Left renal pelvis (tissue), 4 donors: ENCODE measurements around the gene CREB3L2. TPM values are rescaled to one million over a fixed set of nuclear protein-coding genes. Genes with fewer than 3 reads are reported as not detected.
"Not testable (repeated sequence)": the region's sequence is repeated elsewhere in the genome, so short reads cannot be mapped to it uniquely, and the experiment has no call there.

Experiments used
- DNase-seq, 4 donors: peaks; one replicate each; pipeline ENCODE4 v3.0.0-alpha.2; 2013; ENCODE audit warnings: low read depth in 4 of 4, low spot score in 3 of 4
- polyA plus RNA-seq, 4 donors: library from polyadenylated mRNA; unstranded; fragments of 120-200 nt; gene quantifications; one replicate each; pipeline ENCODE4 v1.2.1, GENCODE V29; 2013; ENCODE audit not compliant: insufficient read length in 4 of 4

CREB3L2 gene
- polyA plus RNA-seq, 4 donors = 48.0 to 69.0 (median 57.7) TPM

DNA sequence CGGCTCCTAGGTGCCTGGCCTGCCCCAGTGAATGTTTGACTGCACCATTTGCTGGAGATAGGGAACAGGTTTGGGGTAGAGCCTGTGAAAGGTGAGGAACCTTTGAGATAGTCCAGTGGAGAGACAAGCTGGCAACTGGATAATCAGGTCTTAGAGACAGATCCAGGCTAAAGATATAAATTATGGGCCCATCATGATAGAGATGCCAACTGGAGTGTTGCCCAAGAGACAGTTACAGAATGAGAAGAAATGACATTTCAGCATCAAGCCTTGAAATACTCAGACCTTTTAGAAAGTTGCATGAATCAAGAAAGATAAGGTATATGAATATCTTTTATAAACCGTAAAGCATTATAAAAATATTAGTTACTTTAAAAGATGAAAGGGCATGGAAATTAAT lies 27.1 kb downstream of the CREB3L2 start:
- DNase-seq = no peak

- DNase-seq = no peak
These were observed 31.5 kb downstream of the CREB3L2 start for GRCh38 chr7:137970253-137970975.

- DNase-seq = no peak
These were observed 32.1 kb downstream of the CREB3L2 start for GRCh38 chr7:137969828-137970227.

GRCh38 chr7:137968890-137969289 lies 33.0 kb downstream of the CREB3L2 start:
- no peak for DNase-seq

GRCh38 chr7:137968339-137968738 lies 33.5 kb downstream of the CREB3L2 start:
- DNase-seq = not testable (repeated sequence)

DNA sequence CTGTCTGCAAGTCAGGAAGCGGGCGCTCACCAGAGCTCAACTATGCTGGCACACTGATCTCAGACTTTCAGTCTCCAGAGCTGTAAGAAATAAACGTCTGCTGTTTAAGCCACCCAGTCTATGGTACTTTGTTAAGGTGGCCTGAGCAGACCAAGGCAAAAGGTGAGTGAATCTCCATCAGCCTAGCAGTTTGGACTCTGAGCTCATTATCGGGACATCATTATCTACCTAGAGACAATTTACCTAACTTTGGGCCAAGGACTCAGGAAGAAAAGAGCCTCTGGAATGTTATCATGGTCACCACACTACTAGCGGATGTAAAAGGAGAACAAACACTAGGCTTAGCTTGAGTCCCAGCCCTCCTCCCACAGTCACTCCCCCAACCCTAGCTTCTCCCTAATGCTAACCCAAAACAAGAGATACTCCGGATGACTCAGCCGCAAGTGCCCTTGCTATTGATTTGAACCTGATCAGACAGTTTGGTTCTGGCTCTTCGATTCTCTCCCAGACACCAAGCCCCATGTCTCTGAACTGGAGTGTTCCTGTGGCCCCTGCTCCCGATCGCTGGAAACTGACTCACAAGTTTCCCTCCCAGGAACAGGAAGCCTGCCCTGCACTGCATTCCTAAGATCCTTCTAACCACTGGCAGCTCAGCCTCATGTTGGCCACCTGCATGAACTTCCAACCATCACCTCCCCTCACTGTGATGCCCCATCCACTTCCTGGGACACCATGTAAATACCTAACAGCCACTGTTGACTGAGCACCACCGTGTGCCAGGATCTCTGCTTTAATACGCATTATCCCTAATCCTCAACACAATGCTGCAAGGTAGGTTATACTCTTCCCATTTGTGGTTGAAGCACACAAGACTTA lies 34.5 kb downstream of the CREB3L2 start:
- DNase-seq = no peak

DNA sequence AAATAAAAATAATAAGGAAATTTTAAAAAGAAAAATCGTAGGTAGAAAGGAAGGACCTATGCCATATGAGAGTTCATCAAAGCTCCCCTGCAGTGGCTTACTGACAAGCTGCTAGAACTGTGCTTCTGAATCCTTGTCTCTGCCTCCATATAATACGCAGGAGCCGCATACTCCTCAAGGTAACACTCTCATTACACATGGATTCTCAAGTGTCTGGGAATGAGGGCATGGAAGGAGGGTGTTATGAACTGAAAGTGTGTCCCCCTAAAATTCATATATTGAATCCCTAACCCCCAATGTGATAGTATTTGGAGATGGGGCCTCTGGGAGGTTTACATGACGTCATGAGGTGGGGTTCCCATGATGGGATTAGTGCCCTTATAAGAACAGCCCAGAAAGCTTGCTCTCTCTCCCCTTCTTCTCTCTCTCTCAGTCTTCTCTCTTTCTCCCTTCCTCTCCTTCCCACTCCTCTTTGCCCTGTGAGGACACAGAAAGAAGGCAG lies 35.2 kb downstream of the CREB3L2 start:
- DNase-seq = no peak

- DNase-seq = no peak
These were observed 35.8 kb downstream of the CREB3L2 start for GRCh38 chr7:137965942-137966640.

DNA sequence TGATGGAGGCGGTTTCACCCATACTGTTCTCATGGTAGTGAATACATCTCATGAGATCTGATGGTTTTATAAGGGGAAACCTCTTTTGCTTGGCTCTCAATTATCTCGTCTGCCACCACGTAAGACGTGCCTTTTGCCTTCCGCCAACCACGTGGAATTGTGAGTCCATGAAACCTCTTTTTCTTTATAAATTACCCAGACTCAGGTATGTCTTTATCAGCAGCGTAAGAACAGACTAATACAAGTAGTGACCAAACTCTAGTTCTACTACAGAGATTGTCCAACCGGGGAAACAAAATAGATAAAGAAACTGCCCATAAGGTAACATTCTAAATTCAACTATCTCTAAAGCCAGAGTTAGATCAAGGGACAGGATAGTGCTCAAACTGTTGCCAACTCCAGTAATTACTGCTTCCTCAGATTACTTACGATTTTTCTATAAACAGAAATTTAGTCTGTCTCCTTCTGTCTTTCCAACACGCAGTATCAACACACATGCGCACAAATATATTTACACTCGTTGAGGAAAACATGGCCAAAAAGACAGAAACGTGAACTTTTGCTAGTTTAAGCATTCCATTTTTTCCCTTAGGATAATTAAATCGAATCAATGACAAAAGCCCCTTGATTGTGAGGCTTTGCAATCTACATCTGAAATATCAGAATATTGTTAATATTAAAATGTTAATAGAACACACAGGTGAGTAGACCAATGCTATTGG lies 36.9 kb downstream of the CREB3L2 start:
- no peak for DNase-seq

GRCh38 chr7:137962875-137963507 lies 38.9 kb downstream of the CREB3L2 start:
- DNase-seq = no peak

- DNase-seq = no peak
These were observed 39.4 kb downstream of the CREB3L2 start for GRCh38 chr7:137962491-137962874.

DNA sequence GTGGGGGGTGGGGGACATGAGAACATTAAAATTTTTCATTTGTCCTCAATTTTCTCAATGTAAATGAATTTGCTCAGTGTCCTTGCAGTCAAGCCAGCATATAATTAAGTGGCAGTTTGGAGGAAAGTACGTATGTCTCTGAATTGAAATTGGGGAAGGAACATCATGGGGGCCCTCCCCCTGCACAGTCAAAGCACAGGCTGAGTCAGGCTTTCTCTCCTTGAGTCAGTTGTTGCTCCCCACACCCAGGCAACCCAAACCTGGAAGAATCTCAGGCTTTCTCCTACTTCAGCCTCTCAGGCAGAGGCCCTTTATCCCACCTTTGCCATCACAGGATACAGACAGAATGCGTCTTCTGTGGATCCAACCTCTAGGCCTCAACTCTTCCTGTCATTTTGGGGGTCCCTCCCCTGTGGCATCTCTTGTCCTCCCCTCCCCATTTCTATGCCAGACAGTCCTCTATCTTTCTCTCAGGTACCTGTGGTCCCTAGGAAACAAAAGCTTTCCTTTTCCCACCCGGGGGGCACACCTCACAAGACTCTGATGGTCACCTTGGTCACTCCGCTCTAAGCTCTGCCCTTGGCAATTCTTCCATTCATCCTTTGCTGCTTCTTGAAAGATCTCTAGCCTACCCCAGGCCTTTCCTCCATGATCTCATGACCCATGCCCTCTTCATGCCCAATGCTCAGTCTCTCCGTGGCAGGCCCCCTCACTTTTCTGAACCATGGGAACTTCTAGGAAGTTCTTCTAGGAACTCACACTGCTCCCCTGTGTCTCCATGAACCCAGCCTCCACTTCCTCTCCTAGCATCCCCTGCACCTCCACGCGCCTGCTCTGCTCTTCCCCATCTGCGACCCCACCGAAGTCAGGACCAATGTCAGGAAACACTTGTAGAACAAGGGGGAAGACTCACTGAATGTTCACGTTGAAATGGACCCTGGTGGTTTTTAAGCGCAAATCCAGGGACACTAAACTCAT lies 40.4 kb downstream of the CREB3L2 start:
- DNase-seq = no peak

DNA sequence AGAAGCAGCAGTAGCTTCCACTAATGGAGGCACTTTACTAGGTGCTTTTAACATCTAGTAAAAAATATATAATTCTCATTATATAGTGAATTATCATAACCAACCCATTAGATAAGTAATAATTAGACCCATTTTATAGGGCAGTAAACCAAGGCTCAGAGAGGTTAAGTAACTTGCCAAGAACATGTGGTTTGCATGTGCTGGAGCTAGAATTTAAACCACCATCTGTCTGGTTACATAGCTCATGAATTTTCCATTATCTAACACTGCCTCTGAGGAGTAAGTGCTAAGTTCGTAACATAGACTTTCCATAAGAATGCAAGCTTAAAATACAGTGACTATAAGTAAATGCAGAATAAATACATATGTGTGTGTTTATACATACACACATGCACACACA lies 41.9 kb downstream of the CREB3L2 start:
- DNase-seq = no peak

DNA sequence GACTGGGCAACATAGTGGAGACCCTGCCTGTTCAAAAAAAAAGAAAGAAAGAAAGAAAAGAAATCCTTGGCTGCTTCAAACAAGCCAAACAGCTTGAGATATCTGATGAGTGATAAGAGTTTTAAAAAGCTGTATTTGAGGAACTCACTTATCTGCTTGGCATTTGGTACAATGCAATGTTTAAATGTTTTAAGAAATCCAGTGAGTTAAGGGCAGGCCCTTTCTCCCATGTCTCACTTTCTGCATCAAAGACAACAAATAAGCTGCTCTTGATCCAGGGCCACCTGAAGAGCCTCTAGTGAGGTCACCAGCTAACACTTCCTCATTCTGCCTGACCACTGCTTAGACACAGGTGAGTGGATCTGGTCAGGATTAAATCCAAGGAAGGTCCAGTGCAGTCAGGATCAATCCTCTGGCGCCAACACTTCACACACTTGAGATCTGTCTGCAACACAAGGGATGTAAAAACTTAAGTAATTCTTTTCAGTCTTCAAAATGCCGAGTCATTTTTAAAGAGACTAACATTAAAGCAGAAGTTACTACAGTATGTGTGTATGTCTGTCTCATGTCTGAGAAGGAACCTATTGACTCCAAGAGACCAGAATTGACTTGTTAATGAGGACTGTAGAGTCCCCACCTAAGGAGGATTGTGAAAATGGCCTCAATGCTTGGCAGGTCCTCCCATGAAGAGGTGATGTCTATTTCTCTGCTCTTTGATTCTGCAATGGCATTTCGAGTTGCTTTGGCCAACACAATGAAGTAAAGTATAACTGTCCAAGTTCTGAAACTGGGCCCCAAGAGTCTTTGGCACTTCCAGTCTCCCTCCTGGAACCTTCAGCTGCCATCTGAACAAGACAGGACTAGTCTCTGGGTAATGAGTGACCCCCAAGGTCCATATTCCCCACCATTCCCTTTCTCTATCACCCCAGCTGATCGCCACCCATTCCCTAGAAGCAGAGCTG lies 43.1 kb downstream of the CREB3L2 start:
- no peak for DNase-seq

GRCh38 chr7:137957887-137958286 lies 44.0 kb downstream of the CREB3L2 start:
- DNase-seq = no peak

DNA sequence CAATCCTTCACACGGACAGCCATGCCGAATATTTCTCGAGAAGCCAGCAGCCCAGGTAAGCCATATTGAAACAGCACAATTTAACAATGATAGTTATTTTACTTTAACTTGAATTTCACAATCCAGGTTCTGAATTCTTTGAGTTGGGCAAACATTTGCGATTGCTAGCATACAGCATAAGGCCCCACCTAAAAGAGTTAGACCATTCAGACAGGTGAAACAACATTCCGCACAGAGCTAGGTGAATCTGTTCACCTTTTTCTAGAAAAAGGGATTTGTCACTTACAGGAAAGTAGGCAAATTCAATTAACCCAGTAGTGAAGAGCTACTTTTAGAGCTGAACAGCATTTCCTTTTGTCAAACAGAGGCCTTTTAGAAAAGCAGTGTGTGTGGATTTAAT lies 45.3 kb downstream of the CREB3L2 start:
- DNase-seq = no peak

GRCh38 chr7:137956183-137956582 lies 45.7 kb downstream of the CREB3L2 start:
- no peak for DNase-seq

GRCh38 chr7:137954614-137955013 lies 47.3 kb downstream of the CREB3L2 start:
- no peak for DNase-seq
